Epithelial cell of proximal tubule (primary cell): ENCODE data around the gene RIOK1. TPM values are rescaled to one million over a fixed set of nuclear protein-coding genes. Genes with fewer than 3 reads are reported as not detected.

Experiments used
- DNase-seq: peaks from one replicate; pipeline ENCODE4 v3.0.0-alpha.2; 2011; ENCODE audit warnings: low read depth
- H3K4me3 ChIP-seq: 2 replicates; pipeline ENCODE4 v1.5.1; 2011; ENCODE audit warnings: low read depth, mild to moderate bottlenecking, low read length
- CTCF ChIP-seq: conservative IDR thresholded peaks from 2 replicates; pipeline ENCODE4 v1.5.1; 2012; ENCODE audit warnings: low read depth, mild to moderate bottlenecking, low read length
- total RNA-seq: library from RNA; depleted of rRNA; stranded (reverse); fragments of >200 nt; gene quantifications from 2 replicates; pipeline ENCODE4 v1.2.3, GENCODE V29; 2015

The RIOK1 gene
- total RNA-seq, 1 donor from 2014 or later: 9.5 TPM

- TF ChIP-seq CTCF: no peak
- no peak for DNase-seq
- H3K4me3 ChIP-seq: no peak overlapping the region
Observed at GRCh38 chr6:7410851-7411250, 21.2 kb downstream of the RIOK1 start.

- DNase-seq: no peak
- H3K4me3 ChIP-seq: no peak overlapping the region
- no peak for TF ChIP-seq CTCF
Observed at GRCh38 chr6:7411328-7411727, 21.7 kb downstream of the RIOK1 start.

GRCh38 chr6:7413151-7413823 is 23.7 kb downstream of the RIOK1 start:
- DNase-seq: no peak
- TF ChIP-seq CTCF: no peak
- H3K4me3 ChIP-seq: no peak overlapping the region

GRCh38 chr6:7414811-7415210 is 25.2 kb downstream of the RIOK1 start:
- H3K4me3 ChIP-seq: no peak overlapping the region
- no peak for TF ChIP-seq CTCF
- DNase-seq: no peak

DNA sequence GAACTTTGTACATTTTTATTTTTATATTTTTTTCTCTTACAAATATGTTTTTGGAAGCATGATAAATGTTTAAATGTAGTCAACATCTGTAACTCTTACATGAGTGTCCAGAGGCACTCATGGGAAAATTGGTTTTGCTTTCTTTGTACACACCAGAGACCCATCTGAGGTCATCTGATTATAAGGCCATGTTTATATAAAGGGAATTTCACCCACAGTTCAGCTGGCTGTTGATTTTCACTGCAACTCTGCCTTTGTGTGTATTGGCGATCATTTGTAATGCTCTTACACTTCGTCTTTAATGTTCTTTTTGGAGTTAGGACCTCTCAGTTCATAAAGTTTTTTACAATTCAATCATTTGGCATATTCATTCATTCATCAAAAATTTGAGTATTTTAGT is 28.1 kb downstream of the RIOK1 start:
- no peak for TF ChIP-seq CTCF
- no peak for DNase-seq
- no peak overlapping the region for H3K4me3 ChIP-seq

DNA sequence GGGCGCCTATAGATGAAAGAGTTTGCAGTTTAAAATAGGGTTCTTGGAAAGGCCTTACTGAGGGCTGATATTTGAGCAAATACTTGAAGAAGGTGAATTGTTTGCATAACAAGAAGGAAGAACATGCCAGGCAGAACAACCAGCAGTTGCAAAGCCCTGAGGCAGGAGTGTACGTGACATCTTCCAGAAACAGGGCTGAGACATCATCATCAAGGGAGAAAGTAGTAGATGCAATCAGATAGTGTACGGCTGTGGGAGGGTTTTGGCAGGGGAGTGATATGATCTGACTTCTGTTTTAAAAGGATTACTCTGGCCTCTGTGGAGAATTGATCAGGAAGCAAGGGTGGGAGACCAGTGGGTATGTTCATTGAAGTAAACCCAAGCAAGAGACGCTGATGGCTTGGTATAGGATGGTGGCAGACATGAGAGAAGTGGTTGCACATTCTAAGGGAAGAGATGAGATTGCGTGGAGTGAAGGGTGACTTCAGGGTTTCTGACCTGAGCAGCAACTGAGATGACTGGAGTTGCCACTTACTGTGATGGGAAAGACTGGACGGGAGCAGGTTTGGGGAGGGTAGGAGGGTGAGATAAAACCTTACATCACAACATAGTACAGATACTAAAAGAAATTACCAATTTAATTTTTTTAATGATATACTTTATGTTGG is 28.8 kb downstream of the RIOK1 start:
- no peak for DNase-seq
- TF ChIP-seq CTCF: no peak
- H3K4me3 ChIP-seq: no peak overlapping the region

GRCh38 chr6:7419065-7419464 is 29.5 kb downstream of the RIOK1 start:
- no peak for DNase-seq
- H3K4me3 ChIP-seq: no peak overlapping the region
- no peak for TF ChIP-seq CTCF
